NCI-H1105 (cell line): ENCODE results near the gene LTB.
"Not testable (repeated sequence)": the region's sequence is repeated elsewhere in the genome, so short reads cannot be mapped to it uniquely, and the experiment has no call there.

Experiments
- DNase-seq: peaks from one replicate; lab custom pipeline; 2025; lab: John Stamatoyannopoulos, UW

LTB gene

GRCh38 chr6:31607317-31607716 is 25.1 kb upstream of the LTB start:
- no peak for DNase-seq

- peak; percentile 26 for DNase-seq
Observed at GRCh38 chr6:31597006-31597405, 14.8 kb upstream of the LTB start.

GRCh38 chr6:31592396-31592771 is 10.2 kb upstream of the LTB start:
- DNase-seq: no peak

- not testable (repeated sequence) for DNase-seq
Observed at GRCh38 chr6:31590691-31591090, 8.5 kb upstream of the LTB start.

- no peak for DNase-seq
Observed at GRCh38 chr6:31588871-31589650, 6.8 kb upstream of the LTB start.

GRCh38 chr6:31587791-31588777 is 5.9 kb upstream of the LTB start:
- no peak for DNase-seq

- no peak for DNase-seq
Observed at GRCh38 chr6:31586599-31587281, 4.5 kb upstream of the LTB start.

- no peak for DNase-seq
Observed at GRCh38 chr6:31586008-31586407, 3.8 kb upstream of the LTB start, which contains the start of gene LST1. Gene LST1, plus strand, starts transcription at chr6:31586277. Its CDS starts 1,023 bp downstream, at chr6:31587300.

- no peak for DNase-seq
Observed at GRCh38 chr6:31585491-31585890, 3.3 kb upstream of the LTB start.

GRCh38 chr6:31581434-31582229 is 592 bp downstream of the LTB start:
- DNase-seq: no peak

GRCh38 chr6:31580807-31581433 is 1.3 kb downstream of the LTB start:
- DNase-seq: peak; percentile 73

- DNase-seq: no peak
Observed at GRCh38 chr6:31580438-31580740, 1.8 kb downstream of the LTB start.

- DNase-seq: no peak
Observed at GRCh38 chr6:31579546-31580437, 2.4 kb downstream of the LTB start.

GRCh38 chr6:31579119-31579505 is 3.1 kb downstream of the LTB start:
- no peak for DNase-seq

GRCh38 chr6:31578184-31579118 is 3.8 kb downstream of the LTB start:
- no peak for DNase-seq

- no peak for DNase-seq
Observed at GRCh38 chr6:31577579-31577966, 4.7 kb downstream of the LTB start.

GRCh38 chr6:31576897-31577578 is 5.2 kb downstream of the LTB start:
- no peak for DNase-seq

GRCh38 chr6:31575952-31576685 is 6.1 kb downstream of the LTB start:
- no peak for DNase-seq
